ENCODE results near the gene FGF3.

FGF3 gene

GRCh38 chr11:69822676-69823494 is 3.7 kb upstream of the FGF3 start:
- DNase-seq: no peak

- DNase-seq: no peak
These were observed 2.4 kb upstream of the FGF3 start for GRCh38 chr11:69821511-69822040.

GRCh38 chr11:69820441-69820840 is 1.2 kb upstream of the FGF3 start:
- no peak for DNase-seq

DNA sequence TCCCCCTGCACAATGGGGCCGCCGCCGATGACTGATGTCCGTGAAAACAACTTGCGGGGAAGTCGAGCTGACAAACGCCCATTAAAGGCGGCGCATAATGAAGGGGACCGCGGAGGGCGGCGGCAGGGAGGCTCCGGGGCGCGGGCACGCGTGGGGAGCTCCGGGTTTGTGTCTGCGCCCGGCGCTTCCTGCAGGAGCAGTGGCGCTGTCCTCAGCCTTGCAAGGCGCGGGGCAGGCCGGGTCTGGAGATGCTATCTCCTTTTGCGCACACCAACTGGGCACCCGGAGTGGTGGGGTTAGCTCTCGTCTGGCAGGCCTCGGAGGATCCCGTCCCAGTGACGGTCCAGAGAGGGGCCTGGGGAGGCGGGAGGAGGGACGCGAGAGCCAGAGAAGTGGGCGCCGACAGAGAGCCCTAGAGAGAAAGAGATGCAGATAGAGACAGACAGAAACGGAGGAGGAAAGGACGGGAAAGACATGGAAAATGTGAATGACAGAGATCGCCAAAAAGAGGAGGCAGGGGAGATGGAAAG is 390 bp upstream of the FGF3 start:
- DNase-seq: no peak

GRCh38 chr11:69818231-69818602 is 999 bp downstream of the FGF3 start:
- DNase-seq: no peak

- DNase-seq: no peak
These were observed 1.7 kb downstream of the FGF3 start for GRCh38 chr11:69817265-69818230.

GRCh38 chr11:69816671-69817070 is 2.5 kb downstream of the FGF3 start:
- DNase-seq: no peak

DNA sequence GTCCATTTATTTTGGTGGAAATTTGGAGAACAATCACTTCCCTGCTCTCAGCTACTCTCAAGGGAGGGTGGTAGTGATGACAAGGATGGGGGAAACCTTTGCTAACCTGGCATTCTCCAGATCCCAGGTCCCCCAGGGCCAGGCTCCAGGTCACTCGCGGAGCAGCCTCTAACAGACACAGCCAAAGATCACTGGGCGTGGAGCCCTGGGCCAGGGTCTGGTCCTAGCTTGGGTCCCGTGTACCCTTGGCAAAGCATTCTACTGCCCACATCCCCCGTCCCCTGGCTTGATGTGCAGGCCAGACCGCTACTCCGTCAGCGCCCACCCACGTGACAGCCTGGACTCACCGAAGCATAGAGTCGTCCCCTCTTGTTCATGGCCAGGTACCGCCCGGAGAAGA is 3.2 kb downstream of the FGF3 start:
- no peak for DNase-seq

- DNase-seq: no peak
These were observed 4.3 kb downstream of the FGF3 start for GRCh38 chr11:69814902-69815301.

DNA sequence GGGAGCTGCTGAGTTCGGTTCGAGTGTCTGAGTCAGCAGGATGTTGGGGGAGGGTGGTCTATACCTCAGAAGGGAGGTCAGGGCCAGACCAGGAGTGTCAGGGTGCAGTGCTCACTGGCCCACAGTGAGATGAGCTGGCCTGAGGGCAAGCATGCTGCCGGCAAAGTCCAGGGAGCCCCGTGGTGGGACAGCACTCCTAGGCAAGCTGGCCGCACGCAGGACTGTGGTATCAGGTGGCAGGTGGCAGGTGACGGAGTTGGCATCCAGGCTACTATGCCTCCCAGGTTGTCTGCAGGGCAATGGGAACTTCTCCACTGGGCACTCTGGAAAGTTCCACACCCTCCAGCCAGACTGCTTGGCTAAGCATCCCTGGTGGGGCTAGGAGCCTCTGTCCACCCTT is 4.8 kb downstream of the FGF3 start:
- DNase-seq: no peak

DNA sequence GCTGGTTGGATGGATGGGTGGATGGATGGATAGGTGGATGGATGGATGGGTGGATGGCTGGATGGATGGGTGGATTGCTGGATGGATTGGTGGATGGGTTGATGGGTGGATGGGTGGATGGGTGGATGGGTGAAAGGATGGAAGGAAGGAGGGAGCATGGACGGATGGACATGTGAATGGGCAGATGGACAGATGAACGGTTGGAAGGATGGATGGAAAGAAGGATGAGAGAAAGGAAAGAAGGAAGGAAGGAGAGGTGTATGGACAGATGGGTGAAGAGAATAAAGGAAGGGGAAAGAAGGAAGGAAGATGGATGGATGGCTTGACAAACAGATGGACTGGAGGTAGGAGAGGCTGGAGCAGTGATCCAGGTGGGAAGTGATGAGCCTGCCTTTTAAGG is 5.4 kb downstream of the FGF3 start:
- no peak for DNase-seq

DNA sequence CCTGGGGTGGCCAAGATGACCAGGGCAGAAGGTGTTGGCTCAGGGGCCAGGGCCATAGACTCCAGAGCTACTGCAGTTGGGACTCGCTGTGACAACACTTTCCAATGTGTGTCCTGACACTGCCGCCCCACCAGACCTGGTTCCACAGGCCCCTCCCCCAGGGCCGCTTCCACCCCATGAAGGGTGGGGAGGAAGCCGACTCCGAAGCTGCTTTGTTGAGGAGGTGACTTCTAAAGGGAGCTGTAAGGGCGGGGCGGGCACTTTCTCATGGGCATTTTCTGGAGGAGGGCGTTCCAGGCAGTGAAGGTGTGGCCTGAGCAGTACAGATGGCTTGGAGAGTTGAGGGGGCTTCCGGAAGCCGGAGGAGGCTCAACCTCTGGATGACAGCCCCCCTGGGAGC is 6.3 kb downstream of the FGF3 start:
- no peak for DNase-seq

DNA sequence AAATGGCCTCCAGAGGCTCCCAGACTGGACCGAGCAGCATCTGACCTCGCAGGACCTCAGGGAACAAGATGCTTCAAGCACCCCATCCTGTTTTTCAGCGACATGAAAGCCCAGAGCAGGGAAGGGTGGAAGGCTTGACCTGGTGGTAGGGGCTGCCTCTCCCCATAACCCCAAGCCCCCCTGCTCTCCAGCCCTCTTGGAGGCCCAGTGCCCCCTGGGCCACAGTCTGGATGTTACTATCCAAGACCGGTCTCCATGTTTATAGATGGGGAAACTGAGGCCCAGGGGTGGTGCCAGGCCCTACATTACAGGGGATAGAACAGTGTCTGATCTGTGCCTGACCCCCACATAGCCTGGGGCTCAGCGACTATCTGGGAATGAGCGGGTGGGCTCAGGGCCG is 7.0 kb downstream of the FGF3 start:
- no peak for DNase-seq

- no peak for DNase-seq
These were observed 7.8 kb downstream of the FGF3 start for GRCh38 chr11:69811431-69811830.

GRCh38 chr11:69810289-69811118 is 8.7 kb downstream of the FGF3 start:
- no peak for DNase-seq

DNA sequence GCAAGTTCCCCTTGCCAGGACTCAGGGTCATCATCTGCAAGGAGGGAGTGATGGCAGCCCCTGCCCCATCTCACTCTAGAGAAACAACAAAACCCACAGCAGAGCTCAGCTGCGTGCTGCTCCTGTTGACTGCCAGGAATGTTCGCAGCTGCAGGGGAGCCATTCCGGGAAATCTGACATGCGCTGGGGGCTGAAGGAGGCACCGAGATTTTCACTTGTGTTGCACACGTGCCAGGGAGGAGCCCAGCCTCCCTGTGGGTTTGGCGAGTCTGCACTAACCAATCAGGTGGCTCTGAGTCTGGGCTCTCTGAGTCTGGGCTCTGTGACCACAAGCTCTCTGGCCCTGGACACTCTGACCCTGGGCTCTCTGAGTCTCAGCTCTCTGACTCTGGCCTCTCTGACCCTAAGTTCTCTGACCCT is 10.5 kb downstream of the FGF3 start:
- no peak for DNase-seq

- no peak for DNase-seq
These were observed 12.0 kb downstream of the FGF3 start for GRCh38 chr11:69807106-69807815.

DNA sequence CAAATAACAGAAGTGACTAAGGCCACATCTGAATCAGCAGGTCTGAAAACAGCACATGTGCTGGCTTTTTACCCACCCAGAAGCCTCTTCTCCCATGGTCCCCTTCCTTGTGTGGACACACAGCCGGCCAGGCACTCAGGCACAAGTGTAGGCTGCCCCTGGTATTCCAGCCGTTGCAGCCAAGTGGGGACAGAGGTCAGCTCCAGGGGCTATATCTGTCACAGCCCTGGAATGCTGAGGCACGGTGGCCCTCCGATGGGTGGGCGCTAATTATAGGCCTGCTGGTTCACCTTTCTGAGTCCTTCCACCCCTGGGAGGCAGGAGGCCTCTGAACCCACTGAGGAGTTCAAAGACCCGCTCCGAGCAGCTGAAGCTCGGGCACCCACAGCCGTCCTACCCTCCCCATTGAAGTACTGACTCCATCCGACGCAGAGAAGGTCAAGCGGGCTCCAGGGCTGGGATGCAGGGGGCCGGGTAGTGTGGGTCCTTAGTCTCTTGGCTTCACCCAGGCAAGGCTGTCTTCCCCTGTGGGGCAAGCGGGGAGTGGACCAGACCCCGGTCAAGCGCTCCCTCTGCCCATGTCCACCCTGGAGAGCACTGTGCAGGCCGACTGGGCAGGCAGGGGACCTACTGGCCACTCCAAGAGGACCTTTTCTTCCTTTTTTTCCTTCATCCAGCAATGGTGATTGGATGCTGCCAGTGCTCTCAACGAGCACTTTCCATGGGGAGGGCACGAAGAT is 14.3 kb downstream of the FGF3 start:
- DNase-seq: no peak

DNA sequence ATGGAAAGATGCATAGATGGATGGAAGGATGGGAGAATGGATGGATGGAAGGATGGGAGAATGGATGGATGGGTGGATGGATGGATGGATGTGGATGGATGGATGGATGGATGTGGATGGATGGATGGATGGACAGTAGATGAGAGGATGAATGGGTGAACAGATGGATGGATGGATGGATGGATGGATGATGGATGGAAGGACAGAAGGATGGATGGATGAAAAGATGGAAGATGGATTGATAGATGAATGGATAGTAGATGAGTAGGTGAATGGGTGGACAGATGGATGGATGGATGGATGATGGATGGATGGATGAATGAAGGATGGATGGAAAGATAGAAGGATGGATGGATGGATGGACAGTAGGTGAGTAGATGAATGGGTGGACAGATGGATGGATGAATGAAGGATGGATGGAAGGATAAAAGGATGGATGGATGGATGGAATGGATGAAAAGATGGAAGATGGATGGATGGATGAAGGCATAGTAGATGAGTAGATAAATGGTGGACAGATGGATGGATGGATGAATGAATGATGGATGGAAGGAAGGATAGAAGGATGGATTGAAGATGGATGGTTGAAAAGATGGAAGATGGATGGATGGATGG is 15.5 kb downstream of the FGF3 start:
- no peak for DNase-seq

DNA sequence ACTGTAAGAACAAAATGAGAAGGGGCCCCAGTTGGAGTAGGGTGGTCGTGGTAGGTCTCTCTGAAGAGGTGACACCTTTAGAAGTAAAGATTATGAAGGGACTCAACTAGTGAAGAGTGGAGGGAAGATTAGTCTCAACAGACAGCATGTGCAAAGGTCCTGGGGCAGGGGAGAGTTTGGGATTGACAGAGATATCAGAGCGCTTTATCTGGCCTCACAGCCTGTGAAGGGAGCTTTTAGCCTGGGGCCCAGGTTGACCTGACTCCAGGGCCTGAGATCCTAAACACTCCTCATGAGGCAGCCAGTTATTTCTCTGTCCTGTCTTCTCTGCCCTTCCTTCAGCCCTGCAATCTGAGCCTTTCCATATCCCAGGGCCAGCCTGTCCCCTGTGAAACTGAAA is 16.2 kb downstream of the FGF3 start:
- no peak for DNase-seq

DNA sequence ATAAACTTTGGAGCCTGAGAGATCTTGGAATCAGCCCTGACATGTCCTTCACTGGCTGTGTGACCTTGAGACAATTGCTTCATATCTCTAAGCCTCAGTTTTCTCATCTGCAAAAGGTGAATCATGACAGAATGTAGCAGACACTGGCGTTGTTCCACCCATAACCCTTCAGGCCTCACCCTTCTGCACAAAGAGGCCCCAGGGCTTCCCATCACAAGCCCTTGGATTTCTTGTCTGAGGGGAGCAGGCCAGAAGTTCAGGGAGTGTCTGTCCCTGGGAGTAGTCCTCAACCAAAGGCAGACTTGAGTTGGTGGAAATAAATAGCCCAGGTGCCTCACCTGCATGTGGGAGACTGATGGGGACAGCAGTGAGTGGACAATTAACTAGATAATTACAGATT is 16.6 kb downstream of the FGF3 start:
- DNase-seq: no peak

All from stimulated activated CD4-positive, alpha-beta T cell treated with anti-CD3 and anti-CD28 coated beads, Interleukin-12 subunit alpha, Interleukin-12 subunit beta, amount 100 ng/mL, for 4 hours (primary cell).